GM23338 (cell line): ENCODE data around the gene CACNA1B. TPM values are rescaled to one million over a fixed set of nuclear protein-coding genes. Genes with fewer than 3 reads are reported as not detected.

Source experiments
- ATAC-seq: fragments of 200-7000 bp; cut with Tn5 transposase; 3 replicates; pipeline ENCODE4 v1.9.1; 2020
- DNase-seq: peaks from one replicate; pipeline ENCODE4 v3.0.0-alpha.2; 2015; ENCODE audit warnings: low spot score
- H2AFZ ChIP-seq: fragments of 200-600 bp; sonication (generic); 2 replicates; pipeline ENCODE4 v1.8.0; 2016; ENCODE audit warnings: antibody characterized with exemption, mild to moderate bottlenecking, moderate library complexity
- H3F3A ChIP-seq: fragments of 200-600 bp; sonication (generic); replicated peaks from 2 replicates; pipeline ENCODE4 v1.8.0; 2017; ENCODE audit warnings: antibody characterized with exemption, mixed run types, low read depth
- H3K27ac ChIP-seq: fragments of 200-600 bp; sonication (generic); 2 replicates; pipeline ENCODE4 v1.6.1; 2016; ENCODE audit warnings: low read depth
- H3K27me3 ChIP-seq: fragments of 200-600 bp; sonication (generic); 2 replicates; pipeline ENCODE4 v1.8.0; 2016; ENCODE audit warnings: mild to moderate bottlenecking, mixed run types, moderate library complexity; ENCODE audit not compliant: insufficient read depth
- H3K36me3 ChIP-seq: fragments of 200-600 bp; sonication (generic); 2 replicates; pipeline ENCODE4 v1.8.0; 2016; ENCODE audit warnings: mild to moderate bottlenecking; ENCODE audit not compliant: insufficient read depth
- H3K4me1 ChIP-seq: fragments of 200-600 bp; sonication (generic); 2 replicates; pipeline ENCODE4 v1.8.0; 2016; ENCODE audit warnings: mild to moderate bottlenecking, moderate library complexity; ENCODE audit not compliant: insufficient read depth
- H3K4me2 ChIP-seq: fragments of 200-600 bp; sonication (generic); 2 replicates; pipeline ENCODE4 v1.7.1; 2017; ENCODE audit warnings: mixed run types
- H3K4me3 ChIP-seq: fragments of 200-600 bp; sonication (generic); 2 replicates; pipeline ENCODE4 v1.6.1; 2016; ENCODE audit warnings: mixed run types
- H3K79me2 ChIP-seq: fragments of 200-600 bp; sonication (generic); replicated peaks from 2 replicates; pipeline ENCODE4 v1.8.0; 2017; ENCODE audit warnings: mild to moderate bottlenecking; ENCODE audit not compliant: insufficient read depth
- H3K9me2 ChIP-seq: fragments of 200-600 bp; sonication (generic); 2 replicates; pipeline ENCODE4 v1.8.0; 2017; ENCODE audit not compliant: insufficient read depth
- H4K20me1 ChIP-seq: fragments of 200-600 bp; sonication (generic); replicated peaks from 2 replicates; pipeline ENCODE4 v1.8.0; 2017; ENCODE audit warnings: mild to moderate bottlenecking; ENCODE audit not compliant: insufficient read depth
- H3K27ac Mint-ChIP-seq: 2 replicates; pipeline ENCODE4 v1.8.0; 2020; ENCODE audit warnings: inconsistent platforms, mild to moderate bottlenecking, moderate library complexity, mixed read lengths
- H3K27me3 Mint-ChIP-seq: 3 replicates; pipeline ENCODE4 v1.8.0; 2022; ENCODE audit warnings: low read depth, mild to moderate bottlenecking, moderate library complexity, mixed read lengths, inconsistent platforms; ENCODE audit not compliant: insufficient read depth, poor library complexity
- H3K36me3 Mint-ChIP-seq: 3 replicates; pipeline ENCODE4 v1.8.0; 2021; ENCODE audit warnings: low read depth, mild to moderate bottlenecking, inconsistent platforms, moderate library complexity, mixed read lengths
- H3K4me1 Mint-ChIP-seq: 3 replicates; pipeline ENCODE4 v1.8.0; 2020; ENCODE audit warnings: mild to moderate bottlenecking, inconsistent platforms, mixed read lengths
- H3K4me3 Mint-ChIP-seq: 3 replicates; pipeline ENCODE4 v1.8.0; 2021; ENCODE audit warnings: moderate library complexity, mild to moderate bottlenecking, inconsistent platforms, mixed read lengths
- H3K9me3 Mint-ChIP-seq: 3 replicates; pipeline ENCODE4 v1.8.0; 2020; ENCODE audit warnings: moderate library complexity, mild to moderate bottlenecking, inconsistent platforms, mixed read lengths
- CTCF ChIP-seq, 2 experiments: fragments of 200-600 bp in 1 of 2; sonication (generic) in 1 of 2; conservative IDR thresholded peaks; 2 replicates each; pipeline versions ENCODE4 v1.5.1 to v1.6.1; 2016 to 2017; ENCODE audit warnings: antibody characterized with exemption in 2 of 2, low read depth in 2 of 2, mild to moderate bottlenecking in 2 of 2, moderate library complexity in 1 of 2
- EZH2phosphoT487 ChIP-seq: fragments of 200-600 bp; sonication (generic); IDR thresholded peaks from one replicate; pipeline ENCODE4 v1.8.1; 2018; ENCODE audit warnings: antibody characterized with exemption; ENCODE audit not compliant: unreplicated experiment
- JUNB ChIP-seq: IDR thresholded peaks from one replicate; pipeline ENCODE4 v1.6.1; 2016; ENCODE audit warnings: antibody characterized with exemption; ENCODE audit not compliant: unreplicated experiment
- NANOG ChIP-seq: IDR thresholded peaks from 2 replicates; pipeline ENCODE4 v1.6.1; 2016; ENCODE audit warnings: antibody characterized with exemption, borderline replicate concordance
- POLR2AphosphoS5 ChIP-seq: IDR thresholded peaks from 2 replicates; pipeline ENCODE4 v1.6.1; 2016; ENCODE audit warnings: antibody characterized with exemption, low read depth
- REST ChIP-seq: IDR thresholded peaks from one replicate; pipeline ENCODE4 v1.6.1; 2018; ENCODE audit warnings: antibody characterized with exemption; ENCODE audit not compliant: unreplicated experiment
- STAT1 ChIP-seq: IDR thresholded peaks from one replicate; pipeline ENCODE4 v1.6.1; 2016; ENCODE audit warnings: antibody characterized with exemption; ENCODE audit not compliant: unreplicated experiment
- ZNF331 ChIP-seq: fragments of 250-450 bp; sonication (Bioruptor Pico); IDR thresholded peaks from 2 replicates; pipeline ENCODE4 v1.5.0; 2020; ENCODE audit warnings: low read depth, mild to moderate bottlenecking, moderate library complexity
- ZNF462 ChIP-seq: fragments of 250-450 bp; sonication (Bioruptor Pico); IDR thresholded peaks from 2 replicates; pipeline ENCODE4 v1.5.0; 2020; ENCODE audit warnings: mild to moderate bottlenecking, moderate library complexity
- polyA plus RNA-seq: library from polyadenylated mRNA; unstranded; fragments of >200 nt; fragmentation: Nextera tagmentation; extraction: Ambion mirVana; gene quantifications from 2 replicates; pipeline ENCODE4 v1.2.1, GENCODE V29; 2016
- total RNA-seq: library from RNA; depleted of rRNA; stranded (reverse); fragments of >200 nt; shearing (Covaris generic); gene quantifications from 2 replicates; pipeline ENCODE4 v1.2.3, GENCODE V29; 2014

The CACNA1B gene
- total and polyA plus RNA-seq, 2 experiments from 2014 or later = 1.1 to 10.4 TPM

- Mint-ChIP-seq H3K27ac (no peak overlapping the region), H3K4me3 (no peak overlapping the region; the same call in 2 of the 3 replicates), H3K27me3 (peaks cover 2% of the 10 kb centered on the region), H3K9me3 (no peaks in the 10 kb centered on the region; the same call in none of the 3 replicates), H3K36me3 (peaks cover 32% of the 10 kb centered on the region), H3K4me1 (no peaks in the 10 kb centered on the region)
- H3K27me3 ChIP-seq = no peaks in the 10 kb centered on the region
- no peaks in the 10 kb centered on the region for H3K9me2 ChIP-seq
- peaks cover 3% of the 10 kb centered on the region; the same call in 1 of the 2 replicates for H4K20me1 ChIP-seq
- no peak overlapping the region for H3K4me3 ChIP-seq
- H3K36me3 ChIP-seq = no peaks in the 10 kb centered on the region; the same call in 1 of the 2 replicates
- no peak for DNase-seq
- TF ChIP-seq CTCF (conservative IDR thresholded peaks at IDR 0.05; ENCODE audit: low read depth in 2 of 2) = no peak
- no peak for TF ChIP-seq EZH2phosphoT487
- no peak for TF ChIP-seq ZNF331 (CRISPR knock-in tag)
- no peak for TF ChIP-seq REST
- no peak for TF ChIP-seq NANOG
- no peak for TF ChIP-seq POLR2AphosphoS5
- no peak overlapping the region for H2AFZ ChIP-seq
- H3K4me2 ChIP-seq = no peak overlapping the region
- ATAC-seq = no peak
- no peaks in the 10 kb centered on the region for H3K4me1 ChIP-seq
- no peaks in the 10 kb centered on the region for H3K79me2 ChIP-seq
- H3K27ac ChIP-seq = no peak overlapping the region
- no peaks in the 10 kb centered on the region for H3F3A ChIP-seq
These were observed 39.0 kb downstream of the CACNA1B start for GRCh38 chr9:137916540-137916939.

- no peak for ATAC-seq
- no peaks in the 10 kb centered on the region for H3K4me1 Mint-ChIP-seq
- Histone ChIP-seq H4K20me1 (peaks cover 3% of the 10 kb centered on the region; the same call in 1 of the 2 replicates), H3K9me2 (no peaks in the 10 kb centered on the region), H3K4me2 (no peak overlapping the region), H3F3A (no peaks in the 10 kb centered on the region), H3K36me3 (no peaks in the 10 kb centered on the region; the same call in 1 of the 2 replicates), H3K4me3 (no peak overlapping the region), H3K4me1 (no peaks in the 10 kb centered on the region), H2AFZ (no peak overlapping the region), H3K27me3 (no peaks in the 10 kb centered on the region), H3K79me2 (no peaks in the 10 kb centered on the region), H3K27ac (no peak overlapping the region)
- H3K4me3 Mint-ChIP-seq = no peak overlapping the region
- H3K9me3 Mint-ChIP-seq = peaks cover 4% of the 10 kb centered on the region
- no peak overlapping the region for H3K27ac Mint-ChIP-seq
- no peak for DNase-seq
- H3K27me3 Mint-ChIP-seq = peaks cover 2% of the 10 kb centered on the region
- H3K36me3 Mint-ChIP-seq = peaks cover 36% of the 10 kb centered on the region
- no peak for TF ChIP-seq ZNF462 (CRISPR knock-in tag)
- TF ChIP-seq ZNF331 (CRISPR knock-in tag) = no peak
- TF ChIP-seq STAT1 = no peak
- TF ChIP-seq JUNB = no peak
- TF ChIP-seq POLR2AphosphoS5 = no peak
These were observed 39.5 kb downstream of the CACNA1B start for GRCh38 chr9:137917116-137917515.
